Upper lobe of right lung (tissue), 1 donor: Measurements from ENCODE around the gene CLDN1. TPM values are rescaled to one million over a fixed set of nuclear protein-coding genes. Genes with fewer than 3 reads are reported as not detected.

Experiments used
- ATAC-seq: fragments of 200-7000 bp; cut with Tn5 transposase; one replicate; pipeline ENCODE4 v1.9.1; 2020; ENCODE audit warnings: mild to moderate bottlenecking, moderate library complexity
- DNase-seq: peaks from one replicate; pipeline ENCODE4 v3.0.0-alpha.2; 2020
- H3K27ac ChIP-seq: fragments of 200-600 bp; one replicate; pipeline ENCODE4 v1.8.0; 2022
- H3K27me3 ChIP-seq: fragments of 200-600 bp; one replicate; pipeline ENCODE4 v1.8.0; 2022; ENCODE audit warnings: mild to moderate bottlenecking
- H3K36me3 ChIP-seq: fragments of 200-600 bp; one replicate; pipeline ENCODE4 v1.8.0; 2022
- H3K4me1 ChIP-seq: fragments of 200-600 bp; one replicate; pipeline ENCODE4 v1.8.0; 2022
- H3K4me3 ChIP-seq: fragments of 200-600 bp; one replicate; pipeline ENCODE4 v1.8.0; 2022; ENCODE audit warnings: mild to moderate bottlenecking
- H3K9me3 ChIP-seq: fragments of 200-600 bp; one replicate; pipeline ENCODE4 v1.8.0; 2022
- CTCF ChIP-seq: fragments of 200-600 bp; IDR thresholded peaks from one replicate; pipeline ENCODE4 v1.8.0; 2022; ENCODE audit warnings: antibody characterized with exemption
- intact Hi-C: fragments of 100-400 bp; cut with DNase I; formaldehyde crosslinking; loops from one replicate; pipeline ENCODE4 v1.11.0; 2022
- total RNA-seq: library from RNA; stranded (reverse); fragmentation: NEBNext Ultra II Directional; extraction: Animal tissue kit (Norgen Biotek cat#: 25700); gene quantifications from one replicate; pipeline ENCODE4 v1.2.1, GENCODE V29; 2021
- donor health status: DM: no; HTN: yes; CAD: no; lungs with severe emphysema.

Gene CLDN1
- total RNA-seq, 1 donor from 2014 or later, result 14.6 TPM

DNA sequence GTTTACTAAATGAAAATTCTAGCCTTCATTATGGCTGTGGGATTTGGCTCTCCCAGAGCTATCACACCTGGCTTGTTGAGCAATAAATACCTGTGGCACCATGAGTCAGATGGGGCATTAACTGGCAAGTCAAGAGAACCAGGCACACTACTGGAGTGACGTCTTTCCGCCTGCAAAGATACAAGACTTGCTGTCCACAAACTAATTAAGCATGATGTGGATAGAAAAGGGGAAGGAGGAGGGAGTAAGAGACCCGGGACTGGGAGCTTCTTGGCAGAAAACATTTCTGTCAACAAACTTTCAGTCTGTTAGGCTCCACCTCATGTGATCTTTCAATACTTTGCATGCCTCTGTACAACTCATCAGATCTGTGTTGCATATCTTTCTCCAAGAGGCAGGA, 56.5 kb downstream of the CLDN1 start:
- intact Hi-C loops, result no loop called here
- DNase-seq, result no peak
- H3K9me3 ChIP-seq, result no peaks in the 10 kb centered on the region
- no peak overlapping the region for H3K4me3 ChIP-seq
- H3K36me3 ChIP-seq, result no peaks in the 10 kb centered on the region
- H3K27me3 ChIP-seq, result no peaks in the 10 kb centered on the region
- no peak overlapping the region for H3K27ac ChIP-seq
- no peaks in the 10 kb centered on the region for H3K4me1 ChIP-seq
- peak; percentile 41 for ATAC-seq
- no peak for TF ChIP-seq CTCF

- Histone ChIP-seq H3K36me3 (no peaks in the 10 kb centered on the region), H3K27ac (no peak overlapping the region)
- no peak for ATAC-seq
These were observed 57.1 kb downstream of the CLDN1 start for GRCh38 chr3:190265126-190265525.

GRCh38 chr3:190261740-190262139, 60.5 kb downstream of the CLDN1 start:
- DNase-seq (no peak), ATAC-seq (no peak)
- H3K9me3 ChIP-seq, result no peaks in the 10 kb centered on the region
- no peak overlapping the region for H3K4me3 ChIP-seq
- no peaks in the 10 kb centered on the region for H3K36me3 ChIP-seq
- no peak for TF ChIP-seq CTCF
- no peaks in the 10 kb centered on the region for H3K27me3 ChIP-seq
- intact Hi-C loops, result no loop called here
- H3K4me1 ChIP-seq, result peaks cover 4% of the 10 kb centered on the region
- no peak overlapping the region for H3K27ac ChIP-seq

More at GRCh38 chr3:190265126-190265525, 57.1 kb downstream of the CLDN1 start:
- intact Hi-C loops, result no loop called here
- no peaks in the 10 kb centered on the region for H3K27me3 ChIP-seq
- no peak for DNase-seq
- peaks cover 1% of the 10 kb centered on the region for H3K4me1 ChIP-seq
- TF ChIP-seq CTCF, result no peak
- no peaks in the 10 kb centered on the region for H3K9me3 ChIP-seq
- no peak overlapping the region for H3K4me3 ChIP-seq

DNA sequence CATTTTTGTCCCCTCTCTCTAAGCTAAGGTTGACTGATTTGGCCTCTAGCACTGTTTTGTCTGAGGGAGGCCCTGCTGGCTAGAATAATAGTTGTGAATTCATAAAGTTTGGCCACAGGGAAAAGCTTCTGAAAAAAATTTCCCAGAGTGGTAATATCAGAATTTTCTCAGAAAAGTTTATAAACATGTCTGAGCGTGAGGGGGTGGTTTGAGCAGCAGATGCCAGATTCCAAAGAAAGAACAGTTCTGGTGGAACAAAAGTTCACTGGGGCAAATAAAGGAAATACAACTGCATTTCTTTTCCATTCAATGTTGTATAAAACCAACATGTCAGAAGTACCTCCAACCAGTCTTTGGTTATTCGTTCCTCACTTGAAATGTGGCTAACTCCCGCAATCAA, 61.2 kb downstream of the CLDN1 start:
- Histone ChIP-seq H3K27me3 (no peaks in the 10 kb centered on the region), H3K9me3 (no peaks in the 10 kb centered on the region), H3K4me3 (no peak overlapping the region), H3K27ac (no peak overlapping the region), H3K36me3 (no peaks in the 10 kb centered on the region), H3K4me1 (peaks cover 4% of the 10 kb centered on the region)
- no peak for TF ChIP-seq CTCF
- intact Hi-C loops, result no loop called here
- ATAC-seq (no peak), DNase-seq (no peak)

DNA sequence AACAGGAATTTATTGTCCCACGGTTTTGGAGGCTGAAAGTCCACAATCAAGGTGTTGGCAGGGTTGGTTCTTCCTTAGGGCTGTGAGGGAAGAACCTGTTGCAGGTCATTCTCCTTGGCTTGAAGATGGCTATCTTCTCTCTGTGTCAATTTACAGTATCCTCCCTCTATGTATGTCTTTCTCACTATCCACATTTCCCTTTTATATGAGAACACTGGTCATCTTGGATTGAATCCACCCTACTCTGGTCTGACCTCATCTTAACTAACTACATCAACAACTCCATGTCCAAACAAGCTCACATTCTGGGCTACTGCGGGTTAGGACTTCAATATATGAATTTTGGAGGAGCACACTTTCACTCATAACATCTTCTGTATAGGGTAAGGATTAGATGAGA, 61.9 kb downstream of the CLDN1 start:
- Histone ChIP-seq H3K4me1 (peaks cover 4% of the 10 kb centered on the region), H3K27ac (peak overlapping the region; percentile 39), H3K9me3 (no peaks in the 10 kb centered on the region), H3K27me3 (no peaks in the 10 kb centered on the region), H3K36me3 (no peaks in the 10 kb centered on the region), H3K4me3 (no peak overlapping the region)
- ATAC-seq (no peak), DNase-seq (no peak)
- intact Hi-C loops, result no loop called here
- TF ChIP-seq CTCF, result no peak

DNA sequence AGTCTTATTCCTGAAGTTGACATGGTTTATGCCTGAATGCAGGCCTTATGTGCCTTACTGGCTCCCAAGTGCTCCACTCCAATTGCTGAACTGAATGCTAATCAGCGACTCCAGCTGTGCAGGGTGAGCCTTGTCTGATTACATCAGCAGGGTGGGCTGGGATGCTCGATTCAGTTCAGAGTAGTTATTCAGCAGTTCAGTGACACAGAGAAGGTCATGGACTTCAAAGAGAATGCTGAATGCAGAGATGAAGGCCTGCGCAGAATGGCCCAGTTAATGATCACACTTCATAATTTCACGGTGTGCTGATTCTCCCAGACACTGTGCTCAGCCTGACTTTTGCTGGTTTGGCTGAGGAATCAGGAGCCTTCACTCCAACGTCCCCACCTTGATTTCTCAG, 63.6 kb downstream of the CLDN1 start:
- Histone ChIP-seq H3K27me3 (no peaks in the 10 kb centered on the region), H3K27ac (no peak overlapping the region), H3K4me3 (no peak overlapping the region), H3K36me3 (no peaks in the 10 kb centered on the region), H3K9me3 (no peaks in the 10 kb centered on the region), H3K4me1 (peaks cover 4% of the 10 kb centered on the region)
- no peak for TF ChIP-seq CTCF
- intact Hi-C loops, result no loop called here
- DNase-seq (no peak), ATAC-seq (no peak)
